HuH-7.5 (cell line): ENCODE data around the gene ASPHD2.

Experiments used
- DNase-seq: peaks from one replicate; pipeline ENCODE4 v3.0.0; 2011; ENCODE audit warnings: low spot score

The ASPHD2 gene

GRCh38 chr22:26476705-26477340, 47.8 kb downstream of the ASPHD2 start:
- DNase-seq = no peak

GRCh38 chr22:26477341-26477731, 48.3 kb downstream of the ASPHD2 start:
- DNase-seq = no peak

DNA sequence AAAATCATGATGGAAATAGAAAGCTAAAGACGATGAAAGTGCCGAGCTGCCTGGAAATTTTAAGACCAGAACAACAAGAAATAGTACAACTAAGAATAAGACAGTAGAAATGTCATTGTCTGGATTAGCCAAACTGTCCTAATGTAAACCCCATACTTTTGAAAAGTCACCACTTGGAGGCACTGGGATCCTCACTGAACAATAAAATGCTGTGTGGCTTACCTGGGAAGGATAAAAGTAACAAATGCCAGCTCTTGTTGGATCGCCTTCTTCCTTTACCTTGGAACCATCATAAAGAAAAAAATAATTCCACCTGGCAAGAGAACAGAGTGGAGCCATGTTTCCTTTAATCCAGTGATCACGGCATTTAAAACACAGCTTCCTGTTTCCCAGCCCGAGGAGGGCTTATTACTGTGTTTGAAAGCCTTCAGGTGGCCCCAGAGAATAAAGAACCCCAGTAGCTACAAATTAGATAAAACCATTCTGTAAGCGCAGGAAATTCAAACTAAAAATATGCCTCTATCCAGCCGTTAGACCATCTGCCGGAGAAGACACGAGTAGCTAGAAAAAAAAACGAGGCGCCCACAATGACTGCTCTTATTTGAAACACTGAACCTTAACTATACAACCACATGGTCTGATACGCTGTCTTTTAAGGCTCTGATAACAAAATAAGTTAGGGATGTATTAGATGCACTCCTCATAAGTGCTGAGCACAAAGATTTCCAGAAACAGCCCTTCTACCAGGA, 50.2 kb downstream of the ASPHD2 start:
- no peak for DNase-seq

- DNase-seq = no peak
Measured at GRCh38 chr22:26479792-26480610, 50.9 kb downstream of the ASPHD2 start.

GRCh38 chr22:26480611-26480932, 51.5 kb downstream of the ASPHD2 start:
- DNase-seq = no peak

DNA sequence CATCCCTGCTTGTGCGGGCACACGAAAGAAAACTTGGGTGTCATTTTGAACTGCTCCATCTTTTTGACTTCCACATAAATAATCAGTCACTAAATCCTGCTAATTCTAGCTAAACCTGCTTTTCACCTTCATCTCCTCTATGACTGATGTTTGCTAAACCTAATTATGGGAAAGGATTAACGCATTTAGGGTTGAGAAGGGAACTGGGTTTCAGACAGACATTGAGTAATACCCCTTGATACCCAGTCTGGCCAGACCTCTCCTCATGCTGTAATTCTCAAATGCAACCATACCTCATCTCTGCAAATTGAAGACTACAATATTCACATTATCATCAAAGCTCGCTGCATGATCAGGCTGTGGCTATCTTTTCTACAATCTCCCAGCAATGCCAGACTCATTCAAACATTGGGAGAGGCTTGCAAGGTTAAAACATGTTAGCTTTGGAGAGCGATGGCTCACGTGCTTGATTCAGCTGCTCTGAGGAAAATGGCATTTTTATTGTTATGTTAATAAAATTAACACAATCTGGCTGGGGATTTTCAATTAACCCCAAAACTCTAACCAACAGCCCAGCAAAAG, 52.1 kb downstream of the ASPHD2 start:
- no peak for DNase-seq

DNA sequence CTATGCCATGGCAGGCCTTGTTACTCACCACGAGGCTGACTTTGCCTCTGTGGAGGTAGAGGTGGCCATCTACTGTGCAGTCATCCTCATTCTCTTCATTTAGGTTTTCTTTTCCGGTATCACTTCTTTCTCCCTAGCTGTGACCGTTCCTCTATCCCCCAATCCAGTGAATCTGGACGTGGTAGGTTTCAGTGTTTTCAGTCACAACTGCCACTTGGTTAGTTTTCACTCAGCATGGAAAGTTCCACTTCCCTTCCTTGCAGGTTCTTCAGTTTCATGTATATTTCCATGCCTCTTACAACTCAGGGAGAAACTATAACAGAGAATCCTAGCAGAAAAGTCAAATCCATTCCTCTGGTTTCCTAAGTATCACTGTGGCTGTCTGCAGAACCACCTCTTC, 52.6 kb downstream of the ASPHD2 start:
- DNase-seq = no peak

DNA sequence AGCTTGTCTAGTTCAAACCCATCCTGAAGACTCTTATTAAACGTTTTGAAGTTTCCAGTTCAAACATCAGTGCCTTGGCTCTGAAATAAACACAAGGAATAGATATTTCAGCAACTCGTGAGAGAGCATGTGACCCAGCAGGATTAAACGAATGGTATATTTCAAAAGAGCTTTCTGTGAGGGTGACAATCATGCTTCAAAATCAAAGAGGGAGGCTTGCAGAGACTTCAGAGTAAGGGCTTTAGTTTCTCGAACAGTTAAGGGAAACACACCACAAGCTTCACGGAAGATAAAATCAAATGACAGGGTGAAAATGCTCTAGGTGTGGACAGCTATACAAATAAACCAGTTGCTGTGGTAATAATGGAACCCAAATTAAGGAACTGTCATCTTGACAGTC, 53.1 kb downstream of the ASPHD2 start:
- DNase-seq = no peak

- DNase-seq = no peak
Measured at GRCh38 chr22:26483043-26483438, 54.0 kb downstream of the ASPHD2 start.

GRCh38 chr22:26483439-26484359, 54.6 kb downstream of the ASPHD2 start, which contains the start of the genes HPS4 and SRRD:
Gene HPS4, minus strand, starts transcription at chr22:26483783. Its CDS starts 2,021 bp downstream, at chr22:26481762.
Gene SRRD, plus strand, starts transcription at chr22:26483877. Its CDS starts 14 bp downstream, at chr22:26483891.
- peak; percentile 73 for DNase-seq

DNA sequence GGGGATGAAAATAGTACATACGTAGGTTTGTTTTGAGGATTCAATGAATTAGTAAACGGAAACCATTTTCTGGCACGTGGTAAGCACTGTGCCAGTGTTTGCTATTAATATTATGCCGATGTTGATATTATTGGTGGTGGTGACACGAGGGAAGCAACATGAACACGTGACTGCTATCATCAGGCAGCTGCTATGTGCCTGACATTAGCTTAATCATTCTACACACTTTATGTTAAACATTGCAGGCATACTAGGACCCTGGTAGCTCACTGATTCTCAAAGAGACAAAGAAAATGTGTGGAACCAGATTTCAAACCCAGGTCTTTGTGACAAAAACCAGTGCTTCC, 55.3 kb downstream of the ASPHD2 start:
- no peak for DNase-seq

DNA sequence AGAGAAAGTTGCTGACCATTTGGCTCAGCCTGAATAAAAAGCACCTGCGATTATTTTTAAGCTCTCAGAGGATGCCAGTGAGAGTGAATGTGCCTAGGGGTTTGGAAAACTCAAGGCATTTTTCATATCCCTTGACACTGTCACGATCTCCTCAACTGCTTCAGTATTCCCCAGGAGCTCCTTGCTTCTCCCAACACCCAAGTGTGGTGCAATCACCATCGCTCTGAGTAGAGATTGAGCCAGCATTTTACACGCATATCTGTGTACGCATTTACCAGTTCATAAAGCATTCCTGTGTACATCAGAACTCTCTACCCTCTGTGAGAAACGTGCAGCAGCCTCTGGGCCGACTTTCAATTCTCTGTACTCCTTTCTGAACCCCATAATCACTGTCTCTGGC, 56.0 kb downstream of the ASPHD2 start:
- DNase-seq = no peak

DNA sequence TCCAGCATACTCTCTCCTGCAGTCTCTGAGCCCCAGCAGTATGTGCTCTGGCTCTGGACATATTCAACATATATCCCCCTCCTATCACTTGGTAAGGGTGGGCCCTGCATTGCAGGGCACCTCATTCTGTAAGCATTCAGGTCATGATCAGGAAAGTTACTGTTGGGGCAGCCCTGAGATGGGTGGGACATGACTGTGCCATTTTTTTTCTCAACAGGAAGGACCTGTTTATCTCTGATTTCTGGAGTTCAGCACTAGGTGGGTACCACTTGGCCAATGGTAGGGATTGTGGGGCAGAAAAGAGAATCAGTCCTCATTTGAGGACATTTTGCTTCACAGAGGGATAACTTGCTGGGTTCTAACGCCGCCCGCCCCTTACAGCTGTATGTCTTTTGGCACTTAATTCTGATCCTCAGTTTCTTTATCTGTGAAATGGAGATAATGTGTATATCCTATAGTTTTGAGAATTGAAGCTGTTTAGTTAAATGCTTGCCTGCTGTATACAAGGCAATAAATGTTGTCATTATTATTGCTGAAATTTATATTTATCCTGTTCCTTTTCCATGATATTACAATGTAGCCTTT, 56.8 kb downstream of the ASPHD2 start:
- no peak for DNase-seq

DNA sequence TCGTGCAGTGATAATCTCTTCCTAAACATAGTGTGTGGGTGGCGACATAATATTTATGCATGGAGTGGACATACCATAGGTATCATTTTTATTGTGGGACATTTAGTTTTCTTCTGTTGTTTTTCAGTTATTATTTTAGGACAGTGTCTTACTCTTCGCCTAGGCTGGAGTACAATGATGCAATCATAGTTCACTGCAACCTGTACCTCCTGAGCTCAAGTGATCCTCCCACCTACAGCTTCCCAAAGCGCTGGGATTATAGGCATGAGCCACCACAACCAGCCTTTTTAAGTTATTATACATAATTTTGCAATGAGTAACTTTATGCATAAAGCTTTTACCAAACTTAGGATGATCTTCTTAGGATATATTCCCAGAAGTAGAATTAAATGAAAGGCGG, 57.3 kb downstream of the ASPHD2 start:
- DNase-seq = no peak

DNA sequence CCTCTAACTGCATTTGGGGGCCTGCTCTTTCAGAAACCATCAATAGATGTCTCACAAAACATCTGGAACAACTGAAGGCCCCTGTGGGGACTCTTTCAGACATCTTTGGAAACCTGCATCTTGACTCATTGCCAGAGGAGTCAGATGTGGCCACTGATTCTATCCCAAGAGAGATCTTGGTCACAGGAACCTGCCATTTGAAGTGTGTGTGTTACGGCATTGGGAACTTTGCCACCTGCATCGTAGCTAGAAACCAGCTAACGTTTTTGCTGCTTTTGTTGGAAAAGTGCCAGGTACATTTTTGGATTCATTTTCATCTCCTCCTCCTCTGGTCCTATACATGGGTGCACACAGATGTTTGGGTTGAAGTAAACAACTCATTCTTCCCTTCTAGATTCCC, 58.9 kb downstream of the ASPHD2 start:
- no peak for DNase-seq

DNA sequence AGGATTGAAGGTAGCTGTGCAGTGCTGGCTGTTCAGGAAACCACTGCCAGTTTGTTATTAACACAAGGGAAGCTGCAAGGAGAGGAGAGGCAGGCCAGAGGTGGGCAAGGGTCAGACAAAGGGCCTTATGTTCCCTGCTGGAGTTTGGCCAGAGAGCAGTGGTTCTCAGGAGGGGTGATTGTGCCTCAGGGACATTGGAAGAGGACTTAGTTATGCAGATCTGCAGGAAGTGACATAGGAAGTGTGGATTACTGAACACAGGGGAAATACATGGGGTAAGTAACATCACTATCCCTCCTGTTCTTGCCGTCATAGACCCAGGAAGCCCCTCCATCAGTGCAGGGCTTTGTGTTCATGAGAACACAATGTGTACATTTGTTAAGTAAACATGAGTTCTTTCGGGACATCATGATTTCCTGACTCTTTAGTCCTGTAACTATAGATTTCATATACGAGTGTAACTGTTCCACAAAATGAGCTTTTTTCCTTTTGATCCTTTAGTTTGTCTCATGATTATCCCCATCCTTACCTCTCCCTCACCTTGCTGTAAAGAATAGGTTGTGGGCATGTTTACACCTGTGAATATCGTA, 60.5 kb downstream of the ASPHD2 start:
- DNase-seq = no peak

DNA sequence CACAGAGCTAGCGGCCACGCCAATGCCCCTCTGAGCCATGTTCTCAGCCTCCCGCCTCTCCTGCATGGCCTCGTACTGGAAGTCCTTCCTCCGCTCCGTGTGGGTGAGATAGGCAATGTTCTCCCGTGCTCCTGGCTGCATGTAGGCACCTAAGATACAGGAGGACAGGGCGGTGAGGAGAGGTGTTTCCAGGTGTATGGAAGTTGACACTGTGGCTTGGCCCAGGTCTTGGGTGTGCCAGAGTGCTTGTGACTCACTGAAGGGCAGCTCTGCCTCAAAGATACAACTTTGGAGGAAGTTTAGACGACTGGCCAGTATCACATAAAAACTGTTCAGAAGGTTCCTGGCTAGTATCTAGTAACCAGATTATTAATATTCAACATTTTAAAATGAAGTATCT, 63.2 kb downstream of the ASPHD2 start:
- no peak for DNase-seq

GRCh38 chr22:26494506-26494905, 65.4 kb downstream of the ASPHD2 start:
- no peak for DNase-seq
